ENCODE results near the gene HERC2. TPM values are rescaled to one million over a fixed set of nuclear protein-coding genes. Genes with fewer than 3 reads are reported as not detected.
A peak's percentile ranks its signal among the peaks of the same experiment; 100 is the strongest.

Gene HERC2
- total and polyA plus RNA-seq, 8 donors: 7.9 to 437 (median 72.7) TPM

- Histone ChIP-seq H3K27ac (peak overlapping the region in 4 of 5 donors; percentile 36 to 84 (median 77)), H3K4me1 (peaks cover 46 to 51% (median 46%) of the 10 kb centered on the region in 4 donors), H3K27me3 (peaks cover 5 to 96% (median 55%) of the 10 kb centered on the region in 3 donors), H3K9me3 (peaks cover 0 to 5% (median 1%) of the 10 kb centered on the region in 4 donors), H3K36me3 (no peaks in the 10 kb centered on the region), H3K4me3 (peak overlapping the region; percentile 48 to 61 (median 52))
- intact Hi-C loops (cut with DNase I; ENCODE audit: low total_unique reads): no loop called here
- TF ChIP-seq CTCF (IDR thresholded peaks at IDR 0.05) (no peak), POLR2AphosphoS5 (IDR thresholded peaks at IDR 0.05) (no peak), EP300 (IDR thresholded peaks at IDR 0.05) (no peak)
- WGBS, 5 donors: 4 to 17% (median 5%) methylated on average over 7 to 72 of the region's 72 CpGs
- DNase-seq: peak in 1 of 2 donors; percentile 60
Measured at GRCh38 chr15:28096670-28097431, 225.1 kb downstream of the HERC2 start.

GRCh38 chr15:28096411-28096669 lies 225.6 kb downstream of the HERC2 start:
- DNase-seq: no peak
- TF ChIP-seq POLR2A (IDR thresholded peaks at IDR 0.05) (no peak), CTCF (IDR thresholded peaks at IDR 0.05) (no peak), POLR2AphosphoS5 (IDR thresholded peaks at IDR 0.05) (no peak), EP300 (IDR thresholded peaks at IDR 0.05) (no peak)
- Histone ChIP-seq H3K9me3 (peaks cover 4 to 10% (median 6%) of the 10 kb centered on the region in 4 donors), H3K27ac (peak overlapping the region; percentile 36 to 84 (median 75)), H3K4me1 (peaks cover 46 to 51% (median 46%) of the 10 kb centered on the region in 4 donors), H3K36me3 (no peaks in the 10 kb centered on the region), H3K27me3 (peaks cover 5 to 93% (median 55%) of the 10 kb centered on the region in 3 donors), H3K4me3 (peak overlapping the region; percentile 48 to 61 (median 52))
- intact Hi-C loops (cut with DNase I; ENCODE audit: low total_unique reads): no loop called here
- WGBS, 5 donors: 0 to 2% (median 1%) methylated on average over 12 to 13 of the region's 13 CpGs

- Histone ChIP-seq H3K4me3 (peak overlapping the region; percentile 48 to 61 (median 52)), H3K36me3 (no peaks in the 10 kb centered on the region), H3K9me3 (peaks cover 4 to 20% (median 14%) of the 10 kb centered on the region in 4 donors), H3K27ac (peak overlapping the region; percentile 52 to 84 (median 75)), H3K4me1 (peaks cover 46 to 51% (median 46%) of the 10 kb centered on the region in 4 donors), H3K27me3 (peaks cover 5 to 79% (median 55%) of the 10 kb centered on the region in 3 donors)
- intact Hi-C loops (cut with DNase I; ENCODE audit: low total_unique reads): no loop called here
- TF ChIP-seq EP300 (IDR thresholded peaks at IDR 0.05) (no peak), POLR2AphosphoS5 (IDR thresholded peaks at IDR 0.05) (peak in 2 of 3 donors; percentile 66 to 75), POLR2A (IDR thresholded peaks at IDR 0.05) (no peak), CTCF (IDR thresholded peaks at IDR 0.05) (no peak)
- DNase-seq: peak; percentile 80 to 85
- 0 to 2% (median 1%) methylated on average over 19 to 76 of the region's 76 CpGs for WGBS, 5 donors
Measured at GRCh38 chr15:28094732-28095521, 227.1 kb downstream of the HERC2 start.

GRCh38 chr15:28093752-28094535 lies 228.0 kb downstream of the HERC2 start:
- Histone ChIP-seq H3K36me3 (no peaks in the 10 kb centered on the region), H3K27ac (peak overlapping the region in 2 of 5 donors; percentile 69 to 79), H3K9me3 (peaks cover 4 to 27% (median 15%) of the 10 kb centered on the region in 4 donors), H3K4me1 (peaks cover 38 to 43% (median 39%) of the 10 kb centered on the region in 4 donors), H3K4me3 (peak overlapping the region in 3 of 4 donors; percentile 48 to 61 (median 54)), H3K27me3 (peaks cover 5 to 69% (median 47%) of the 10 kb centered on the region in 3 donors)
- no peak for TF ChIP-seq EP300 (IDR thresholded peaks at IDR 0.05)
- no peak for TF ChIP-seq POLR2AphosphoS5 (IDR thresholded peaks at IDR 0.05)
- TF ChIP-seq CTCF (IDR thresholded peaks at IDR 0.05): no peak
- 46 to 73% (median 57%) methylated on average over 17 to 20 of the region's 20 CpGs for WGBS, 5 donors
- no peak for DNase-seq
- intact Hi-C loops (cut with DNase I; ENCODE audit: low total_unique reads): no loop called here

Data from stomach (tissue), 9 donors.